SK-N-SH (cell line): ENCODE measurements around the gene HEG1. TPM values are rescaled to one million over a fixed set of nuclear protein-coding genes. Genes with fewer than 3 reads are reported as not detected.

Experiments used
- CTCF ChIA-PET: fragments of 300-600, 350-600 bp; formaldehyde crosslinking; extraction: SDS; loops from one replicate; lab custom pipeline; 2021; lab: Yijun Ruan, JAX
- POLR2A ChIA-PET: fragments of 350-600 bp; sonication (Branson Sonifier 250); formaldehyde crosslinking; extraction: SDS; loops from one replicate; lab custom pipeline; 2020; ENCODE audit warnings: antibody characterized with exemption, inconsistent platforms; lab: Yijun Ruan, JAX
- DNase-seq: peaks from one replicate; pipeline ENCODE4 v3.0.0; 2012
- H2AFZ ChIP-seq: fragments of 200-600 bp; sonication (generic); 2 replicates; pipeline ENCODE4 v1.8.1; 2016; ENCODE audit warnings: antibody characterized with exemption, mild to moderate bottlenecking, low read depth
- H3F3A ChIP-seq: fragments of 200-600 bp; sonication (generic); replicated peaks from 2 replicates; pipeline ENCODE3; 2016; ENCODE audit warnings: antibody characterized with exemption, mild to moderate bottlenecking; ENCODE audit not compliant: insufficient read depth
- H3K27ac ChIP-seq, 2 experiments: fragments of 200-500 bp in 1 of 2; fragments of 200-600 bp in 1 of 2; sonication (Bioruptor generic) in 1 of 2; sonication (generic), shearing (Covaris generic) in 1 of 2; 2 replicates each; pipeline versions ENCODE4 v1.5.1 to v1.6.1; 2014 to 2016; ENCODE audit warnings: low read depth in 2 of 2, inconsistent platforms in 1 of 2, low read length in 1 of 2, mild to moderate bottlenecking in 1 of 2, mixed read lengths in 1 of 2
- H3K27me3 ChIP-seq: fragments of 200-600 bp; sonication (generic), shearing (Covaris generic); 2 replicates; pipeline ENCODE4 v1.6.1; 2016; ENCODE audit warnings: mixed run types; ENCODE audit not compliant: insufficient read depth
- H3K36me3 ChIP-seq, 2 experiments: fragments of 200-500 bp in 1 of 2; fragments of 200-600 bp in 1 of 2; sonication (Bioruptor generic) in 1 of 2; sonication (generic) in 1 of 2; replicated peaks in 1 of 2; 2 replicates each; pipeline versions ENCODE3 to v1.5.1; 2014 to 2016; ENCODE audit warnings: low read length in 1 of 2, mild to moderate bottlenecking in 1 of 2; ENCODE audit not compliant: insufficient read depth in 2 of 2, control insufficient read depth in 1 of 2
- H3K4me1 ChIP-seq, 2 experiments: fragments of 200-500 bp in 1 of 2; fragments of 200-600 bp in 1 of 2; sonication (Bioruptor generic) in 1 of 2; sonication (generic), shearing (Covaris generic) in 1 of 2; 2 replicates each; pipeline versions ENCODE4 v1.5.1 to v1.6.1; 2014 to 2016; ENCODE audit warnings: low read depth in 1 of 2, low read length in 1 of 2, mixed run types in 1 of 2; ENCODE audit not compliant: insufficient read depth in 2 of 2, control insufficient read depth in 1 of 2
- H3K4me2 ChIP-seq: fragments of 200-600 bp; sonication (generic), shearing (Covaris generic); 2 replicates; pipeline ENCODE4 v1.6.1; 2017; ENCODE audit warnings: mixed run types
- H3K4me3 ChIP-seq, 2 experiments: fragments of 200-500 bp in 1 of 2; fragments of 200-600 bp in 1 of 2; sonication (Bioruptor generic) in 1 of 2; sonication (generic), shearing (Covaris generic) in 1 of 2; 2 replicates each; pipeline versions ENCODE4 v1.5.1 to v1.8.1; 2014 to 2016; ENCODE audit warnings: low read depth in 2 of 2, inconsistent platforms in 1 of 2, low read length in 1 of 2, mild to moderate bottlenecking in 1 of 2, mixed read lengths in 1 of 2, moderate library complexity in 1 of 2
- H3K79me2 ChIP-seq: fragments of 200-600 bp; sonication (generic); 2 replicates; pipeline ENCODE4 v1.8.1; 2017; ENCODE audit warnings: mild to moderate bottlenecking; ENCODE audit not compliant: insufficient read depth
- H3K9ac ChIP-seq: fragments of 200-600 bp; sonication (generic); 2 replicates; pipeline ENCODE4 v1.6.1; 2017; ENCODE audit warnings: mixed run types
- H3K9me2 ChIP-seq: fragments of 200-600 bp; sonication (generic); 2 replicates; pipeline ENCODE4 v1.6.1; 2017; ENCODE audit warnings: mixed run types
- H3K9me3 ChIP-seq: fragments of 200-600 bp; sonication (generic); 2 replicates; pipeline ENCODE4 v1.6.1; 2017; ENCODE audit warnings: mixed run types, mild to moderate bottlenecking, moderate library complexity
- H4K20me1 ChIP-seq: fragments of 200-600 bp; sonication (generic); 2 replicates; pipeline ENCODE4 v1.6.1; 2017; ENCODE audit warnings: mild to moderate bottlenecking, mixed run types; ENCODE audit not compliant: insufficient read depth
- CHD2 ChIP-seq: fragments of 150-350 bp; IDR thresholded peaks from 2 replicates; pipeline ENCODE4 v1.6.1; 2018; ENCODE audit warnings: low read length; ENCODE audit not compliant: partially characterized antibody
- EP300 ChIP-seq, 2 experiments: IDR thresholded peaks; 2 replicates each; pipeline versions ENCODE4 v1.4.0 to v1.6.1; 2012; ENCODE audit warnings: borderline replicate concordance in 1 of 2, low read depth in 1 of 2, low read length in 1 of 2
- GABPA ChIP-seq: IDR thresholded peaks from 2 replicates; pipeline ENCODE4 v1.4.0; 2012; ENCODE audit warnings: low read depth, mild to moderate bottlenecking
- JUND ChIP-seq: IDR thresholded peaks from 2 replicates; pipeline ENCODE4 v1.4.0; 2012
- NFIC ChIP-seq: IDR thresholded peaks from 2 replicates; pipeline ENCODE4 v1.4.0; 2012; ENCODE audit warnings: borderline replicate concordance
- NRF1 ChIP-seq: IDR thresholded peaks from 2 replicates; pipeline ENCODE4 v1.6.1; 2012; ENCODE audit warnings: low read depth, mild to moderate bottlenecking, low read length
- SIN3A ChIP-seq: IDR thresholded peaks from 2 replicates; pipeline ENCODE4 v1.6.1; 2012; ENCODE audit warnings: low read depth, mild to moderate bottlenecking, low read length, moderate library complexity, borderline replicate concordance
- SMC3 ChIP-seq: IDR thresholded peaks from 2 replicates; pipeline ENCODE4 v1.6.1; 2012; ENCODE audit warnings: low read depth, low read length, improper control_type of control experiment
- TCF12 ChIP-seq: IDR thresholded peaks from 2 replicates; pipeline ENCODE4 v1.4.0; 2012
- TEAD4 ChIP-seq: IDR thresholded peaks from 2 replicates; pipeline ENCODE4 v1.4.0; 2012; ENCODE audit warnings: mild to moderate bottlenecking, borderline replicate concordance; ENCODE audit not compliant: insufficient read depth
- WGBS: methylation state at CpG from one replicate; pipeline ENCODE4 v1.1.6; 2017; ENCODE audit warnings: low lambda C conversion rate; 5-methylcytosine and 5-hydroxymethylcytosine counted together
- polyA plus RNA-seq, 3 experiments: library from polyadenylated mRNA; depleted of rRNA; stranded (reverse); fragments of >200 nt; gene quantifications; 2 replicates each; pipeline ENCODE4 v1.2.3, GENCODE V29; 2012
- TF ChIP-seq, protein P1 (sequence below): fragments of 150-350 bp; IDR thresholded peaks from 2 replicates; pipeline ENCODE4 v1.6.1; 2016; ENCODE audit warnings: mild to moderate bottlenecking, low read depth, low read length
- TF ChIP-seq, protein P2 (sequence below): IDR thresholded peaks from 2 replicates; pipeline ENCODE4 v1.4.0; 2012; ENCODE audit warnings: low read depth, borderline replicate concordance
- TF ChIP-seq, protein P3 (sequence below): IDR thresholded peaks from 2 replicates; pipeline ENCODE4 v1.4.0; 2012; ENCODE audit warnings: low read depth, borderline replicate concordance
- TF ChIP-seq, protein P4 (sequence below): IDR thresholded peaks from 2 replicates; pipeline ENCODE4; 2012
- TF ChIP-seq, protein P5 (sequence below): fragments of 200-600 bp; sonication (generic); IDR thresholded peaks from 2 replicates; pipeline ENCODE4 v1.6.1; 2017; ENCODE audit warnings: antibody characterized with exemption, mild to moderate bottlenecking, moderate library complexity
- TF ChIP-seq, protein P6 (sequence below): fragments of 150-350 bp; IDR thresholded peaks from 2 replicates; pipeline ENCODE4 v1.6.1; 2017; ENCODE audit warnings: antibody characterized with exemption, low read length, low read depth, borderline replicate concordance

Gene HEG1
- polyA plus RNA-seq, 1 of the 3 experiments (the other 2 are of a cell fraction) = 27.7 TPM

DNA sequence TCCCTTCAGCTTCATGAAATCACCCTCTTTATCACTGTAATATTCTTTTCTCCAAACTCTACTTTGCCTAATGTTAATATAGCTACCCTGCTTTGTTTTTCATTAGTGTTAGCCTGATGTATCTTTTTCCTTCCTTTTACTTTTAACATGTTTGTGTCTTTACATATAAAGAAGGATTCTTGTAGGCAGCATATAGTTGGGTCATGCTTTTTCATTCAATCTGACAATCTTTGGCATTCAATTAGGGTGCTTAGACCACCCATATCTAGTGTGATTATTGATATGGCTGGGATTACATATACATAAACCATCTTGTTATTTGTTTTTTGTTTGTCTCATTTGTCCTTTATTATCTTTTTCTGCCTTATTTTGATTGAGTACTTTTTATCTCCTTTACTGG is 34.9 kb upstream of the HEG1 start:
- no peaks in the 10 kb centered on the region for H3K9me2 ChIP-seq
- TF ChIP-seq, protein P1, sequence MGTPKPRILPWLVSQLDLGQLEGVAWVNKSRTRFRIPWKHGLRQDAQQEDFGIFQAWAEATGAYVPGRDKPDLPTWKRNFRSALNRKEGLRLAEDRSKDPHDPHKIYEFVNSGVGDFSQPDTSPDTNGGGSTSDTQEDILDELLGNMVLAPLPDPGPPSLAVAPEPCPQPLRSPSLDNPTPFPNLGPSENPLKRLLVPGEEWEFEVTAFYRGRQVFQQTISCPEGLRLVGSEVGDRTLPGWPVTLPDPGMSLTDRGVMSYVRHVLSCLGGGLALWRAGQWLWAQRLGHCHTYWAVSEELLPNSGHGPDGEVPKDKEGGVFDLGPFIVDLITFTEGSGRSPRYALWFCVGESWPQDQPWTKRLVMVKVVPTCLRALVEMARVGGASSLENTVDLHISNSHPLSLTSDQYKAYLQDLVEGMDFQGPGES = no peak
- TF ChIP-seq, protein P2, sequence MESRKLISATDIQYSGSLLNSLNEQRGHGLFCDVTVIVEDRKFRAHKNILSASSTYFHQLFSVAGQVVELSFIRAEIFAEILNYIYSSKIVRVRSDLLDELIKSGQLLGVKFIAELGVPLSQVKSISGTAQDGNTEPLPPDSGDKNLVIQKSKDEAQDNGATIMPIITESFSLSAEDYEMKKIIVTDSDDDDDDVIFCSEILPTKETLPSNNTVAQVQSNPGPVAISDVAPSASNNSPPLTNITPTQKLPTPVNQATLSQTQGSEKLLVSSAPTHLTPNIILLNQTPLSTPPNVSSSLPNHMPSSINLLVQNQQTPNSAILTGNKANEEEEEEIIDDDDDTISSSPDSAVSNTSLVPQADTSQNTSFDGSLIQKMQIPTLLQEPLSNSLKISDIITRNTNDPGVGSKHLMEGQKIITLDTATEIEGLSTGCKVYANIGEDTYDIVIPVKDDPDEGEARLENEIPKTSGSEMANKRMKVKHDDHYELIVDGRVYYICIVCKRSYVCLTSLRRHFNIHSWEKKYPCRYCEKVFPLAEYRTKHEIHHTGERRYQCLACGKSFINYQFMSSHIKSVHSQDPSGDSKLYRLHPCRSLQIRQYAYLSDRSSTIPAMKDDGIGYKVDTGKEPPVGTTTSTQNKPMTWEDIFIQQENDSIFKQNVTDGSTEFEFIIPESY = no peak
- TF ChIP-seq, protein P3, sequence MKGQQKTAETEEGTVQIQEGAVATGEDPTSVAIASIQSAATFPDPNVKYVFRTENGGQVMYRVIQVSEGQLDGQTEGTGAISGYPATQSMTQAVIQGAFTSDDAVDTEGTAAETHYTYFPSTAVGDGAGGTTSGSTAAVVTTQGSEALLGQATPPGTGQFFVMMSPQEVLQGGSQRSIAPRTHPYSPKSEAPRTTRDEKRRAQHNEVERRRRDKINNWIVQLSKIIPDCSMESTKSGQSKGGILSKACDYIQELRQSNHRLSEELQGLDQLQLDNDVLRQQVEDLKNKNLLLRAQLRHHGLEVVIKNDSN = no peak
- TF ChIP-seq, protein P4, sequence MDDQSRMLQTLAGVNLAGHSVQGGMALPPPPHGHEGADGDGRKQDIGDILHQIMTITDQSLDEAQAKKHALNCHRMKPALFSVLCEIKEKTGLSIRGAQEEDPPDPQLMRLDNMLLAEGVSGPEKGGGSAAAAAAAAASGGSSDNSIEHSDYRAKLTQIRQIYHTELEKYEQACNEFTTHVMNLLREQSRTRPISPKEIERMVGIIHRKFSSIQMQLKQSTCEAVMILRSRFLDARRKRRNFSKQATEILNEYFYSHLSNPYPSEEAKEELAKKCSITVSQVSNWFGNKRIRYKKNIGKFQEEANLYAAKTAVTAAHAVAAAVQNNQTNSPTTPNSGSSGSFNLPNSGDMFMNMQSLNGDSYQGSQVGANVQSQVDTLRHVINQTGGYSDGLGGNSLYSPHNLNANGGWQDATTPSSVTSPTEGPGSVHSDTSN = no peak
- TF ChIP-seq, protein P5, sequence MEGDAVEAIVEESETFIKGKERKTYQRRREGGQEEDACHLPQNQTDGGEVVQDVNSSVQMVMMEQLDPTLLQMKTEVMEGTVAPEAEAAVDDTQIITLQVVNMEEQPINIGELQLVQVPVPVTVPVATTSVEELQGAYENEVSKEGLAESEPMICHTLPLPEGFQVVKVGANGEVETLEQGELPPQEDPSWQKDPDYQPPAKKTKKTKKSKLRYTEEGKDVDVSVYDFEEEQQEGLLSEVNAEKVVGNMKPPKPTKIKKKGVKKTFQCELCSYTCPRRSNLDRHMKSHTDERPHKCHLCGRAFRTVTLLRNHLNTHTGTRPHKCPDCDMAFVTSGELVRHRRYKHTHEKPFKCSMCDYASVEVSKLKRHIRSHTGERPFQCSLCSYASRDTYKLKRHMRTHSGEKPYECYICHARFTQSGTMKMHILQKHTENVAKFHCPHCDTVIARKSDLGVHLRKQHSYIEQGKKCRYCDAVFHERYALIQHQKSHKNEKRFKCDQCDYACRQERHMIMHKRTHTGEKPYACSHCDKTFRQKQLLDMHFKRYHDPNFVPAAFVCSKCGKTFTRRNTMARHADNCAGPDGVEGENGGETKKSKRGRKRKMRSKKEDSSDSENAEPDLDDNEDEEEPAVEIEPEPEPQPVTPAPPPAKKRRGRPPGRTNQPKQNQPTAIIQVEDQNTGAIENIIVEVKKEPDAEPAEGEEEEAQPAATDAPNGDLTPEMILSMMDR = no peak
- TF ChIP-seq CHD2 = no peak
- TF ChIP-seq, all 33 proteins: peak for 0
- ChIA-PET POLR2A (no interaction called here), CTCF (no interaction called here)
- Histone ChIP-seq H3K4me1 (no peaks in the 10 kb centered on the region), H2AFZ (no peak overlapping the region), H3K36me3 (peaks cover 0 to 4% of the 10 kb centered on the region in 2 experiments), H3K27ac (no peak overlapping the region), H3K4me3 (no peak overlapping the region), H3F3A (no peaks in the 10 kb centered on the region), H3K9ac (no peak overlapping the region), H3K4me2 (no peak overlapping the region), H3K9me3 (peaks cover 6% of the 10 kb centered on the region), H4K20me1 (no peaks in the 10 kb centered on the region), H3K79me2 (no peaks in the 10 kb centered on the region), H3K27me3 (no peaks in the 10 kb centered on the region)
- DNase-seq = no peak

DNA sequence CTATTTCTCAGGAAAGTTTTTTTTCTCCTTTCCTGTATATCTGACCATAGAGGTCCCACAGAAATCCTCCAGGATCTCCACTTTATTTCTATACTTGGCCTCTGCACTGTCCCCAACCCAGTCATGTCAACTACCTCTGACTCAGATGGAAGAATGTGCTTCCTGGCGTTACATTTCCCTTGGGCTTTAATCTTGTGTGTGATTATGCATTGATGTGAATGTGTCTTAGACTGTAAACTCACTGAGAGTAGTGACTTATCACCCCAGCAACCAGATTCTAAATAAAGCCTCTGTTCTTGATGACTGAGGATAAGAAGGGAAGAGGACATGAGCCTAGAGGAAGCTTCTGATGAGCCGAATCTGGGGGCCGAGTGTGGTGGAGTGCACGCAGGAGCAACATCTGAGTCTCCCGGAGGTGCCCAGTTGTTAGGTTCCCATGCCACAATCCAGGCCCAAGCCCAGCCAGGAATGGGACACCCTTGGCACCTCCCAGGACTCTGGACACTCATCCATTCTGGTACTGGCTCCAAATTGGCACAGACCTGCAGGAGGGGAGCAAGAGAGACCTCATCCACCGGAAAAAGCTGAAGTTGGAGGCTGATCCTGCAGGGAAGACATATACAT is 32.1 kb upstream of the HEG1 start:
- no peaks in the 10 kb centered on the region for H3K9me2 ChIP-seq
- no peak overlapping the region for H3K27ac ChIP-seq
- DNase-seq = no peak
- H3K36me3 ChIP-seq = peaks cover 0 to 4% of the 10 kb centered on the region in 2 experiments
- no peak overlapping the region for H3K9ac ChIP-seq
- no peak overlapping the region for H3K4me3 ChIP-seq
- peaks cover 11% of the 10 kb centered on the region for H3F3A ChIP-seq
- ChIA-PET CTCF (no interaction called here), POLR2A (no interaction called here)
- no peaks in the 10 kb centered on the region for H3K79me2 ChIP-seq
- no peaks in the 10 kb centered on the region for H3K4me1 ChIP-seq
- no peak overlapping the region for H2AFZ ChIP-seq
- 88% methylated on average over 6 of the region's 6 CpGs for WGBS
- no peak overlapping the region for H3K4me2 ChIP-seq
- H3K27me3 ChIP-seq = no peaks in the 10 kb centered on the region
- H3K9me3 ChIP-seq = peaks cover 6% of the 10 kb centered on the region
- no peaks in the 10 kb centered on the region for H4K20me1 ChIP-seq
- TF ChIP-seq JUND (no peak), NFIC (no peak), EP300 (IDR thresholded peaks at IDR 0.05; ENCODE audit: borderline replicate concordance in 1 of 2, low read depth in 1 of 2, low read length in 1 of 2) (no peak), SMC3 (no peak), CHD2 (no peak), TEAD4 (no peak), GABPA (no peak), NRF1 (no peak), TCF12 (no peak), SIN3A (no peak)
- TF ChIP-seq, protein P6, sequence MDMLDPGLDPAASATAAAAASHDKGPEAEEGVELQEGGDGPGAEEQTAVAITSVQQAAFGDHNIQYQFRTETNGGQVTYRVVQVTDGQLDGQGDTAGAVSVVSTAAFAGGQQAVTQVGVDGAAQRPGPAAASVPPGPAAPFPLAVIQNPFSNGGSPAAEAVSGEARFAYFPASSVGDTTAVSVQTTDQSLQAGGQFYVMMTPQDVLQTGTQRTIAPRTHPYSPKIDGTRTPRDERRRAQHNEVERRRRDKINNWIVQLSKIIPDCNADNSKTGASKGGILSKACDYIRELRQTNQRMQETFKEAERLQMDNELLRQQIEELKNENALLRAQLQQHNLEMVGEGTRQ = no peak
- TF ChIP-seq, protein P5 = no peak
